SJCRH30 (cell line): ENCODE data around the gene NTM. TPM values are rescaled to one million over a fixed set of nuclear protein-coding genes. Genes with fewer than 3 reads are reported as not detected.

Experiments
- DNase-seq, 2 experiments: peaks; one replicate each; pipeline ENCODE4 v3.0.0-alpha.2; 2015 to 2020
- H3K27ac ChIP-seq: fragments of 250-450 bp; sonication (Bioruptor Pico); 2 replicates; pipeline ENCODE4 v1.5.1; 2020; ENCODE audit warnings: mild to moderate bottlenecking, moderate library complexity
- H3K27me3 ChIP-seq: fragments of 250-450 bp; sonication (Bioruptor Pico); 2 replicates; pipeline ENCODE4 v1.5.1; 2020; ENCODE audit warnings: mild to moderate bottlenecking, moderate library complexity
- H3K36me3 ChIP-seq: fragments of 250-450 bp; sonication (Bioruptor Pico); 2 replicates; pipeline ENCODE4 v1.5.1; 2020; ENCODE audit warnings: mild to moderate bottlenecking, moderate library complexity
- H3K4me1 ChIP-seq: fragments of 250-450 bp; sonication (Bioruptor Pico); 2 replicates; pipeline ENCODE4 v1.5.1; 2020; ENCODE audit warnings: mild to moderate bottlenecking, moderate library complexity
- H3K4me3 ChIP-seq: fragments of 250-450 bp; sonication (Bioruptor Pico); 2 replicates; pipeline ENCODE4 v1.5.1; 2020; ENCODE audit warnings: mild to moderate bottlenecking, moderate library complexity
- H3K9me3 ChIP-seq: fragments of 250-450 bp; sonication (Bioruptor Pico); replicated peaks from 2 replicates; pipeline ENCODE4 v1.5.1; 2020; ENCODE audit warnings: mild to moderate bottlenecking, moderate library complexity
- total RNA-seq: library from RNA; depleted of rRNA; stranded (reverse); fragments of >200 nt; shearing (Covaris generic); gene quantifications from 2 replicates; pipeline ENCODE4 v1.2.3, GENCODE V29; 2014

The NTM gene
- total RNA-seq, 1 experiment from 2014 or later, result not detected

DNA sequence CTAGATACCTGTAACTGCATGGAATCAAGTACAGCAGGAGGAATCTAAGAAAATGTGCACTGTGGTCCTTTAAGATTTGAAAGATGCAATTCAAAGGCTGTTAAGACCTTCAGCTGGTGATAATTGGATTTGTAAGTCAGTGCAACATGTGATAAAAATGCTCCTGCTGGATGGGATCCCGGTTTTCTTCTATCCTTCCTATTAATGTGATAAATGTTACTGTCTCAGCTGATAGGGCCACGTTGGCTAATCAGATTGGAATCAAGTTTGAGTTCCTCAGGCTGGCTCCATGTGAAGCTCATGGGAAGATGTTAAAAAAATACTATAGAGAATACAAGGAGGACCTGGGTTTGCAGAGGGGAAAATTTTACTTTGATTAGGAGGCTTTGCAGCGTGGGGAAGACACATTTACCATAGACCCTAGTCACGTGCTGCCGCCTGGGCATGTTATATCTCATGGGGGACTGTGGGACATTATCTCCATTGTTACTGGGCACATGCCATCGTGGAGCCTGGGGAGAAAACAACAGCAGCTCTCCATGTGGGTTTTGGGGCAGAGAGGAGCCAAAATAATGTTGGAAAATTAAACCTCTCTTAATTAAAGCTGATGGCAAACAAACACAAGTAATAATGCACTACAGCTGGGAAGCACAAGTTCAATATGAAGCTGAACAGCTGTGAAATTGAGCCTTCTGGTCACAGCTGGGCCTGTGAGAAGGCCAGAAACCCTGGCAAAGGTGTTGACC is 652.5 kb downstream of the NTM start:
- no peaks in the 10 kb centered on the region for H3K36me3 ChIP-seq
- DNase-seq, result no peak
- no peaks in the 10 kb centered on the region for H3K9me3 ChIP-seq
- H3K27ac ChIP-seq, result no peak overlapping the region
- no peaks in the 10 kb centered on the region for H3K27me3 ChIP-seq
- H3K4me1 ChIP-seq, result no peaks in the 10 kb centered on the region
- H3K4me3 ChIP-seq, result no peak overlapping the region

DNA sequence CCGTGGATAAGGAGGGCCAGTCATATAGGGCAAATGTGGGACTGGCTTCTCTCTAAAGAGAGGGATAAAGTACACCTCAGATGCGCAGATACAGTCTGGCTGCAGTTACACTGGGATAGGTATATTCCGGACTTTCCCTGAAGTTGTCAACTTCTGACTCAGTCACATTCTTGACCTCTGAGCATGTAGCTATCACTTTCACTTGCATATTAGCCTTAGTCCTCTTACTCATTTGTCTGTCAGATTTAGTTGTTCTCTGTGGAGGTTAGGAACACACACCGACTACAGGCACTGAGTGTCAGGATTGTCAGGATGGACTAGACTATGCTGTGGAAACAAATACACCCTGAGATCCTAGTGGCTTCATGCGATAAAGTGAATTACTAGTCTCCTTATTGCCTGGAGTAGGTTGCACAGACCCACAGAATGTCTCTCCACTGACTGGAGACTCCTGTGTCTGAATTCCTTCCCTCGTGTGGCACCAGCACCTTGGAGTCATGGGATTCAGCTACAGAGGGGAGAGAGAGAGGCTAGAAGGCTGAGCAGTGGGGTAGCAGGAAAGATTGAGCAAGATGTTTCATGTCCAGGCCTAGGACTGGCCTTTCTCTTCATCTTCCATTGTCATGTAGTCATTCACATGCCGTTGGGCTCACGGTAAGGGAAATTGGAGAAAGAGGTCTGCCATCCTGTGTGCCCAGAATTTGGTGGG is 654.3 kb downstream of the NTM start:
- Histone ChIP-seq H3K4me1 (no peaks in the 10 kb centered on the region), H3K4me3 (no peak overlapping the region), H3K36me3 (no peaks in the 10 kb centered on the region), H3K27me3 (no peaks in the 10 kb centered on the region), H3K9me3 (no peaks in the 10 kb centered on the region), H3K27ac (no peak overlapping the region)
- DNase-seq, result no peak

DNA sequence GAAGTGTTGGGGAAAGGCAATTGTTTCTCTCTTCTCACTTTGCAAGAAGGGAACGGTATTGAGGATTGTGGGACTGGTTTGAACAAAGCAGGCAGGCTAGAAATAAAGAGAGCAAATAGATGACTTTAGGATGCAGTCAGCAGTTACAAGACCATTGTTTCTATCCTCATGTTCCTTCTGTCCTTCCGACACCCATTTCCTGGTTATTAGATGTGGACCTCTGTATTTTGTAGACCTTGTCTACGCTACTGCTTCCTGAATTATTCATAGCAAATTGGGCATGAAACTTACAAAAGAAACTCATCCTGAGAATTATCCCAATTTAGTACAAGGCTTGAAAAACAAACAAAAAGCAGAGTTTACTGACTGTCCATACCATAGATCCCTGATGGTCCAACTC is 656.3 kb downstream of the NTM start:
- no peak for DNase-seq
- Histone ChIP-seq H3K36me3 (no peaks in the 10 kb centered on the region), H3K27ac (no peak overlapping the region), H3K4me1 (no peaks in the 10 kb centered on the region), H3K27me3 (no peaks in the 10 kb centered on the region), H3K4me3 (no peak overlapping the region), H3K9me3 (no peaks in the 10 kb centered on the region)

DNA sequence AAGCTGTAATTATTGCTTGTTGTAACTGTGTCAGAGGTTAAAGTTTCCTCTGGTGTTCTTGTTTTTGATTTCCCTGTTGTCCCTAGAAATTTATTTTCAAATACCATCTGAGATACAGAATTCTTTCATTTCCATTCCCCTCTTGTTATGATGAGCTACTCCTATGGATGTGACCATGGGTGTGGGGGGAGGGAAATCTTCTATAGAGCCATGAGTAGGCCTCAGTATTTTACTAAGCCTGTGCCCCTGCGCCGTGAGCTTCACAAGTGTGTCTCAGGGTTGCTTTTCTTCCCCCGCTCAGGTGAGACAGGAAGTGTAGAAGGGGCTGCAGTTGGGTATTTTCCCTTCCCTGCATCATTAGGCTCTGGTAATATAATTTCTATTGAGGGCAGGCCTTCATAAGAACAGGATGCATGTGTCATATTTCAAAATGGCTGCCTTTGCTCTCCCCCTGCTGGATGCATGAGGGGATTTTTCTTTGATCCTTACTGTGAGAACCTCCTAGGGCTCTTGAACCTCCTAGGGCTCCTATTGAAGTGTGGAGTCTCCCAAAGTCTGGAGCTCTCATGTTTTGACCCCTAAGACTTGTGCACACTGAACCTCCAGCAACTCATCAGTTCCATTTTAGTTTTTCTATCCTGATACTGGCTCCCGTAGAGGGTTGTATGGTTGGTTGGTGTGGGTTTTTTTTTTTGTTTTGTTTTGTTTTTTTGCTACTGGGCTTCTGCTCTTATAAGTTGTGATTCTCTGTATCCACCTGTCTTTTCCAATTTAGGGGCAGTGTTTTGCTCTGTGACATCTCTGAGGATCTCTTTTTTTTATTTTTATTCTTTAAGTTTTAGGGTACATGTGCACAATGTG is 658.2 kb downstream of the NTM start:
- Histone ChIP-seq H3K27me3 (no peaks in the 10 kb centered on the region), H3K4me1 (no peaks in the 10 kb centered on the region), H3K36me3 (no peaks in the 10 kb centered on the region), H3K9me3 (no peaks in the 10 kb centered on the region), H3K27ac (no peak overlapping the region), H3K4me3 (no peak overlapping the region)
- peak; percentile 10 to 57 for DNase-seq

DNA sequence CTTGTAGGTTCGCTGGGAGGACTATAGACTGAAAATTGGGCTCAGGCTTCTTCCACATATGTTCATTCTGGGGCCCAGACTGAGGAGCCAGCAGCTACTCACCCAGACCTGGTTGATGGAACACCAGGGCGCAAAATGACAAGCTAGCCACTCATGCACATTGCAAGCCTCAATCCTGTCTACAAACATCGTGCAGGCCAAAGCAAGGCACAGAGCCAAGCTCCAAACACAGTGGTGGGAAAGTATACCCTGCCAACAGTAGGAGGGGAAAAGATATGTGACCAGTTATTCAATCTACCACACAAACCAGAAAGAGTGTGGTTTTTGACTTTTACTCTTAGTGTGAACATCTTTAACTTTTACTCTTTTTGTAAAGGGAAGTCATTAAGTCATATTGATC is 660.5 kb downstream of the NTM start:
- Histone ChIP-seq H3K27ac (no peak overlapping the region), H3K27me3 (no peaks in the 10 kb centered on the region), H3K36me3 (no peaks in the 10 kb centered on the region), H3K4me1 (no peaks in the 10 kb centered on the region), H3K4me3 (no peak overlapping the region), H3K9me3 (no peaks in the 10 kb centered on the region)
- no peak for DNase-seq

DNA sequence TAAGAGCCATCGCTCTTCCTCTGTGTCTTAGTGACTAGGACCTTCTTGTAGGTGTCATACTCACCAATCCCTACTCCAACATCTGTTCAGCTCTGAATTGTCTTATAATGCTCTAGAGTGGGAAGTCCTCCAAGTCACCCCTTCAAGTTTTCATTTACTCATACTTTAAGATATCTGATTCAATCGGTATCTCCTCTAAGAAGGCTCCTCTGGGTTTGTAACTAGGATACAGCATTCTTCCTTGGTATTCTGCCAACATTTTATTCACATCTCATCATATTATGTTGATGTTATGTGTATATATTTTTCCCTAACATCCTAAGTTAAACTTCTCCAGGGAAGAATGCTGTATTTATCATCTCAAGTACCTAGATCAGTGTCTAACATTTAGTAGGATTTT is 662.1 kb downstream of the NTM start:
- H3K4me3 ChIP-seq, result no peak overlapping the region
- H3K4me1 ChIP-seq, result no peaks in the 10 kb centered on the region
- no peaks in the 10 kb centered on the region for H3K9me3 ChIP-seq
- H3K27me3 ChIP-seq, result no peaks in the 10 kb centered on the region
- no peaks in the 10 kb centered on the region for H3K36me3 ChIP-seq
- H3K27ac ChIP-seq, result no peak overlapping the region
- DNase-seq, result no peak

DNA sequence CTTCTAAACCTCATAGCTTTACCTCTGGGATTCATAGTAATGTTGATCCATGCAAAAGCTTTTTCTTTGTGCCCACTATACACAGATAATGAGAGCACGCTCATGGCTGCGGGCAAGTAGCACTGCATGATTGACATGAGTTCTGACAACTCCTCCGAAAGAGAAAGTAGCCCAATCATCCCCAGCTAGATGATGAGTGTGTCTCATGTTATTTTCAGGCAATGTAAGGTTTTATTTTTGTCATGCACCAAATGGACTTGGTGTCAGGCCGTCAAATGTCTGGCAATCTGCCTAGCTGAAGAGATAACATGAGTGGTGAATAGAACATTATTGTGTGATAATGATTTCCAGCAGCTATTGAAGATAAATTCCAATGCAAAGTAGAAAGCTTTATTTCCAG is 662.6 kb downstream of the NTM start:
- no peaks in the 10 kb centered on the region for H3K9me3 ChIP-seq
- H3K4me1 ChIP-seq, result no peaks in the 10 kb centered on the region
- no peaks in the 10 kb centered on the region for H3K27me3 ChIP-seq
- no peak overlapping the region for H3K27ac ChIP-seq
- no peaks in the 10 kb centered on the region for H3K36me3 ChIP-seq
- H3K4me3 ChIP-seq, result no peak overlapping the region
- no peak for DNase-seq

DNA sequence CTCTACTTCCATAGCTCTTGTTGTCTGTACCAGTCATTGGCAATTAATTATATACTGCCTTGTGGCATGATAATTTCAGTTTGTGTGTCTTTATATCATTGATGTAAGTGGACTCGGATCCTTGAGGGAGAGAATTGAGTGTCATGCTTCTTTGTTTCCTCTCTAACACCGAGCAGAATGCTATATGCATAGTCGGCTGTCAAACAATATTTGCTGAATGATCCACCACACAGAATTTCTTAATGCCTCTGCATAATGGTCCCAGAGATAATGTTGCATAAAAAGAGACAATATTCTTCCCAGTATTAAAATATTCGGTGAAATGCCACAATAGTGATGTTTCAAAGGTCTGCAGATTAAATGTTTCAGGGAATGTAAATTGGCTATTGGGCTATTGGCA is 664.8 kb downstream of the NTM start:
- no peaks in the 10 kb centered on the region for H3K9me3 ChIP-seq
- DNase-seq, result no peak
- H3K27ac ChIP-seq, result no peak overlapping the region
- H3K4me3 ChIP-seq, result no peak overlapping the region
- no peaks in the 10 kb centered on the region for H3K4me1 ChIP-seq
- no peaks in the 10 kb centered on the region for H3K36me3 ChIP-seq
- H3K27me3 ChIP-seq, result no peaks in the 10 kb centered on the region

DNA sequence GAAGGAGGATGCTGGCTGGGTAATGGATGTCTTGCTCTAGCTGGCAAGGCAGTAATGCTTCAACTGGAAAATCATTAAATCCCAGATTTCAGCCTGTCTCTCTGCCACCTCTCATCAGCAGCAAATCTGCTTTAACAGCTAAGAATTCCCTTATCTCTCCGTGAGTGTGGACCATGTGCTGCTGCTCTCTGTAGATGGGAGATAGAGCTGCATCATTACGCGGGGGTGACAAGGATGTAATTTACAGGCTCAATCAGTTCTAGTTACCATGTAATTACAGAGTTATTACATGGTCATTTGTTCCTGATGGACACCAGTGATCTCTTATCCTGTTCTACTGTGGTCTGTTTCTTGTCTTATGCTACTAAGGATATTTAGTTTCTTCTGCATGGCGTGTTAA is 665.4 kb downstream of the NTM start:
- no peaks in the 10 kb centered on the region for H3K36me3 ChIP-seq
- no peak overlapping the region for H3K27ac ChIP-seq
- no peaks in the 10 kb centered on the region for H3K27me3 ChIP-seq
- no peak overlapping the region for H3K4me3 ChIP-seq
- H3K4me1 ChIP-seq, result no peaks in the 10 kb centered on the region
- H3K9me3 ChIP-seq, result no peaks in the 10 kb centered on the region
- no peak for DNase-seq

DNA sequence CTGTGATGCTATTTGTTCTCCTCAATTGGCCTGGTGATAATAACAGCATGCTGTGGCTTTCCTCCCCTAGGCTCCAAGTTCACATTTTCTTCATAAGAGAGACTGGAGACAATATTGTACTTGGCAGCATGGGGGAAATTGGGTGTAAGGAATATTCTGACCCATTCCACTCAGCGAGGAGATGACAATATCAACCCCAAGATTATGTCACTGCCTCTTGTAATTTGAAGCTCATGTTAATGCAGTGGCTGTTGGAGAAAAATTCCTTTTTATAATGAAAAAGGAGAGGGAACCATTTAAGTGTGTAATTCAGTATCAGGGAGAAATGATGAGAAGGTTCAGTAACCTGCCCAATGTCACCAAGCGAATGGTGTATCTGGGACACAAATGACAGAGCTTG is 665.8 kb downstream of the NTM start:
- Histone ChIP-seq H3K4me1 (no peaks in the 10 kb centered on the region), H3K36me3 (no peaks in the 10 kb centered on the region), H3K27me3 (no peaks in the 10 kb centered on the region), H3K4me3 (no peak overlapping the region), H3K27ac (no peak overlapping the region), H3K9me3 (no peaks in the 10 kb centered on the region)
- DNase-seq, result no peak

DNA sequence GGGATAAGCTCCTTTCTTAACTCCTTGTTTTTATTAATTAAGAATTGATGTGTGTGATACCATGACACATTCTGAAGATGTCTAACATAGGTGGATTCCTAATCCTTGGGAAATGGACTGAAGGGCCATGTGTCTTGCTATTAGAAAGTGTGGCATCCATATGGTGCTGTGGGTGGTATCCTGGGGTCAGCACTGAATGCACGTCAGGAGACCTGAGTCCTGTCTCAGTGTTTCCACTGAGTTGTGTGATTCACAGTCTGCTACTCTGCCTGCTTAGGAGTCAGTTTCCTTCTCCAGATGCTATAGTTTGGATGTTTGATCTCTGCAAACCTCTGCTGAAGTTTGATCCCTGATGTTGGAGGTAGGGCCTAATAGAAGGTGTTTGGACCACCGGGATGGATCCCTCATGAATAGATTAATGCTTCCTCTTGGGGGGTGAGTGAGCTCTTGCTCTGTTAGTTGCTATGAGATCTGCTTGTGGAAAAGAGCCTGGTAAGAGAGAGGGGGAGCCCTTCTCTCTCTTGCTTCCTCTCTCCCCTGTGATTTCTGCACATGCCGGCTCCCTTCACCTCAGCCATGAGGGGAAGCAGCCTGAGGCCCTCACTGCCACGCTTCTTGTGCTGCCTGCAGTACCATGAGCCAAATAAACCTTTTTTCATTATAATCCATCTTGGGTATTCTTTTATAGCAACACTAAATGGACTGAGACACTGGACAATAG is 666.5 kb downstream of the NTM start:
- H3K4me3 ChIP-seq, result no peak overlapping the region
- no peak overlapping the region for H3K27ac ChIP-seq
- no peaks in the 10 kb centered on the region for H3K4me1 ChIP-seq
- no peaks in the 10 kb centered on the region for H3K27me3 ChIP-seq
- no peak for DNase-seq
- H3K36me3 ChIP-seq, result no peaks in the 10 kb centered on the region
- no peaks in the 10 kb centered on the region for H3K9me3 ChIP-seq

DNA sequence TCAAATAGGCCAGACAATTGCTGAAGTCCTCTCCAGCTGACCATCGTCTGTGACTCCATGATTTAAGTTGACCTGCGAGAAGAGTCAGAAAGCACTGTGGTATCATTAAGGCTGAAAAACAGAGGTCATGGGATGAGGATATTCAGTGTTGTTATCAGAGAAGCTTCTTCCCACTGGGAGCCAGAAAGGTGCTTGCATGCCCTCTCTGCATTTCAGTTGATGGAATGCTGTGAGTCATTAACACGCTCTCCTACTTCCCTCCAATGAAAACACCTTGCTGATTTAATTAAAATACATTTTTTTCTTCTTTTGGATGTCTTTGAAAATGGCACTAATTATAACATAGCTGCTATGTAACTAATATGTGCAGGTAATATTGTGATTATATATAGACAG is 667.0 kb downstream of the NTM start:
- H3K9me3 ChIP-seq, result no peaks in the 10 kb centered on the region
- H3K27ac ChIP-seq, result no peak overlapping the region
- no peaks in the 10 kb centered on the region for H3K27me3 ChIP-seq
- no peaks in the 10 kb centered on the region for H3K4me1 ChIP-seq
- DNase-seq, result no peak
- no peak overlapping the region for H3K4me3 ChIP-seq
- H3K36me3 ChIP-seq, result no peaks in the 10 kb centered on the region

DNA sequence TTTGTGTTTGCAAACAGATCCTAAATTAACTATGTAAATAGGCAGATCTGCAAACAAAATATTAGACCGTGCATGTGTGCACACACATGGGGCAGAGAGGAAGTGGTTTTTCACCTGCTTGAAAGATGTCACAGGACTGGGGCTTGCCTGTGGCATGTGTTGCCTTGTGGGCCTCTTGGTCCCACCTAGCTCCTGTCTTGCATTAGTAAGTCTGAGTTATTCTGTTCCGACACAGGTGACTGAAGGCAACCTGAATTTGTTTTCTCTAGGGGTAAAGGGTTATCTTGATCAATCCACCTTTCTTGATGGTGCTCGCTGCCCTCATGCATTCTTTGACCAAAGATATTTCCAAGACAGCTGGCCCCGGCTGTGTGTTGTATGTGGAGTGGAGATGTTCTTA is 667.5 kb downstream of the NTM start:
- Histone ChIP-seq H3K27ac (no peak overlapping the region), H3K4me3 (no peak overlapping the region), H3K27me3 (no peaks in the 10 kb centered on the region), H3K4me1 (no peaks in the 10 kb centered on the region), H3K9me3 (no peaks in the 10 kb centered on the region), H3K36me3 (no peaks in the 10 kb centered on the region)
- no peak for DNase-seq

DNA sequence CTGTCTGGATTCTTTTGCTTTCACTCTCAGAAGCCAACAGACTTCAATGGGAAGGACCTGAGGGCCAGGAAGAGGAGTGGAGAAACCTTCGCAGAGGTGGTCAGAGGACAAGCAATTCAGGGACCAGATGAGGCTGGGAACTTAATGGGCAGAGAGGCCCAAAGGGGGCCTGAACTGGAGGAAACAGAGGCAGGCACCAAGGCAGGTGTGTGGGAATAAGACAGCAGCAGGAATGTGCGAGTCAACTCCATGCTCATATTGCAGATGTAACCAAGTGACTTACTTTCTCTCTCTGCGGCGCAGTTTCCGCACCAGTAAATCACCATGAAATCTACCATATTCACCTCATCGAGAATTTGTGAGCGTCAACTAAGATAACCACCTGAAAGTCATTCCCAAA is 669.1 kb downstream of the NTM start:
- H3K4me3 ChIP-seq, result no peak overlapping the region
- no peaks in the 10 kb centered on the region for H3K4me1 ChIP-seq
- no peak overlapping the region for H3K27ac ChIP-seq
- H3K9me3 ChIP-seq, result no peaks in the 10 kb centered on the region
- H3K36me3 ChIP-seq, result no peaks in the 10 kb centered on the region
- DNase-seq, result no peak
- H3K27me3 ChIP-seq, result no peaks in the 10 kb centered on the region

DNA sequence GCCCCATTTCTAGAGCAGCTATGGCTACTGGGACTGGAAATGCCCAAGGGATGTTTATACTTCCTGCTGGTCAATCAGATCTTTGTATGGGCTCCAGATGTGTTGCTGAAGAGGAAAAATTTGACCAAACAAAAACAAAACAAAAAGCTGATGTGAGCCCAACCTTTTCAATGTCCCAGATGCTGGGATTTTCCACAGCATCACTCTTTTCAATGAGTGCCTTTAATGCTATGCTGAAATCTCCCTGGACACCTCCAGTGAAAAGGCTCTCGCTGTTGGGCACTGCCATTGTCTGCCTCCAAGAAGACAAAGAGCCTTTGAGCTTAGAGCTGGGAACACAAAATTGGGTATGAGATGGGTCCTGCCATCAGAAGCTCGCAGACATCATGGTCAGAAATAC is 671.9 kb downstream of the NTM start:
- no peak for DNase-seq

More for the DNA sequence above, 671.9 kb downstream of the NTM start:
- Histone ChIP-seq H3K27ac (no peak overlapping the region), H3K36me3 (no peaks in the 10 kb centered on the region), H3K4me3 (no peak overlapping the region), H3K27me3 (no peaks in the 10 kb centered on the region), H3K9me3 (no peaks in the 10 kb centered on the region), H3K4me1 (no peaks in the 10 kb centered on the region)
